HL-60/S4 treated with retinoic acid at 250 ng/mL for 4 days and 3 days (cell line): ENCODE measurements around the gene ALDH1B1.

ENCODE experiments used
- in situ Hi-C: fragments of 300-500 bp; cut with MboI; formaldehyde crosslinking; loops from 2 replicates; pipeline ENCODE4 v1.7.0; 2022; ENCODE audit warnings: low sequenced_read_pairs

ALDH1B1 gene

DNA sequence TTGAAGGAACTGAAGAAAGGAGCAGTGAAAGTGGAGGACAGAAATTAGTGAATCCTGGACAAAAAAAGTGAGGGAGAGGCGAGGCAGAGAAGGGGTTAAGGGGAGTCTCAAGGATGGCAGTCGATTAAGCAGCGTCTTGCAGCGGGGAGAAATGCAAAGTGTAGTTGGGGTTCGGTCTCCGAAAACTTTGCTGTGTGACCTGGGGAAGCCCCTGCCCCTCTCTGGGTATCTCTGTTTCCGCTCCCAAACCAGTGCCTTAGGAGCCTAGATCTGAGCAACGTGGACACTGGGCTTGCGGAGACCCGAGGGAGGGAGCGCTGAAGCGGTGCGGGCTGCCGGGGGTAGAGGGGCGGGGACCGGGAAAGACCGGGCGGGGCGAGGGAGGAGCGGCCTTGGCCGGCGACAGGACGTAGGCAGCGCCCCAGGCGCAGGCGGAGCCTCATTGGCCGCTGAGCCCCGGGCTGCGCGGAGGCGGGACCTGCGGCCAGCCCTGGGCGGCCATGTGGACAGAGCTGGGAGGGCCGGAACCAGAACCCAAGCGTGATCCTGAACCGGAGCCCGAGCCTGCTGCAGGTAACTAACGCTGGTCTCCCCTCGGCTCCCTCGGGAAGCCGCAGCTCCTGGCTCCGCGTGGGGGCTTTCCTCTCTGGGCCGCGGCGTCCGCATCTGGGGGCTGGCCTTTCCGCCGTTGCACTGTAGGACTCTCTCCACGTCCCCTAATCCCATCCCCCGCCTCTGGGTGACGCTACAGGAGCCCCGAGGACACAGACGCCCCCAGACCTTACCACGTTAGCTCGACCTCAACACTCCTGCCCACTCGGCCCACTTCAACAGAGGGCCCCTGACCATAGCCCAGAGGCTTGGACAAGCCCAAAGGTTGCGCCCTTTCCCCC is at the start of gene ALDH1B1:
Gene ALDH1B1 (plus strand): TSS at position 468 of the 893 bp plus-strand sequence. CDS start 3,047 bp downstream, outside the sequence.
- in situ Hi-C loops = no loop called here

DNA sequence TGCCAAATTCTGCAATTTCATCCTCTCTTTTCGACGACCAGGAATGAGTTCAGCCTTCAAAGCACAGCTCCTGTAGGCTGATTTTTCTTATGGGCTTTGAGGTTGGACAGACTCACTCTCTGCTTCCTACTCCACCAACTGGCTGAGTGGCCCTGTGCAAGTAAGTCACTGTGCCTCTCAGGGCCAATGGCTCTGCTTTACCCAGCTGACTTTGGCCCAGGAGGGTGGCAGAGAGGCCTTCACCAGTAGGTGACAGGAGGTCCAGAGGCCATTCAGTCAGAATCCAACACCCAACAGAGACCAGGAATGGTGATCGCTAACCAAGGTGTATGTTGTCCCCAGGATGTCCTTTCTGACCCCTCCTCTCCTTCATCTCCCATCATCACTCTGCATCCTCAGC is 49.5 kb upstream of the ALDH1B1 start:
- in situ Hi-C loops = loop anchor here (25.0 kb wide), 1 partner anchor 231 kb away; no protein-coding TSS in a partner anchor

DNA sequence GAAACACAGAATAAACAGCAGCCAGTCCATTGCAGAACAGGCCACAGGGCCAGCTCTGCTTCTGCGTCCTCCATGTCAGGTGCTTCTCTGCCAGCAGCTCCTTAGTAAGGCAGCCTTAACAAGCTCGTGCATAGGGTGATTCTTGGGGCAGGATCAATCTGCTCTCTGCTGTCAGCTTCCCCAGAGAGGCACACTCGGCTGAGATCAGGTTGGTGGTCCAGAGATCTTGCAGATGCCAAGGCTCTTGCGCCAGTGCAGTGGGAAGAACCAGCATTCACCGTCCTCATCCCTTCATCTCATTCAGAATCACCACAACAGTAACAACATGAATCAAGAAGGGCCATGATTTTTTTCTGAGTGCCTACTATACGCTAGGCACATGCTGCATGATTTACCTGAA is 49.0 kb upstream of the ALDH1B1 start:
- in situ Hi-C loops = loop anchor here (25.0 kb wide), 1 partner anchor 231 kb away; no protein-coding TSS in a partner anchor

DNA sequence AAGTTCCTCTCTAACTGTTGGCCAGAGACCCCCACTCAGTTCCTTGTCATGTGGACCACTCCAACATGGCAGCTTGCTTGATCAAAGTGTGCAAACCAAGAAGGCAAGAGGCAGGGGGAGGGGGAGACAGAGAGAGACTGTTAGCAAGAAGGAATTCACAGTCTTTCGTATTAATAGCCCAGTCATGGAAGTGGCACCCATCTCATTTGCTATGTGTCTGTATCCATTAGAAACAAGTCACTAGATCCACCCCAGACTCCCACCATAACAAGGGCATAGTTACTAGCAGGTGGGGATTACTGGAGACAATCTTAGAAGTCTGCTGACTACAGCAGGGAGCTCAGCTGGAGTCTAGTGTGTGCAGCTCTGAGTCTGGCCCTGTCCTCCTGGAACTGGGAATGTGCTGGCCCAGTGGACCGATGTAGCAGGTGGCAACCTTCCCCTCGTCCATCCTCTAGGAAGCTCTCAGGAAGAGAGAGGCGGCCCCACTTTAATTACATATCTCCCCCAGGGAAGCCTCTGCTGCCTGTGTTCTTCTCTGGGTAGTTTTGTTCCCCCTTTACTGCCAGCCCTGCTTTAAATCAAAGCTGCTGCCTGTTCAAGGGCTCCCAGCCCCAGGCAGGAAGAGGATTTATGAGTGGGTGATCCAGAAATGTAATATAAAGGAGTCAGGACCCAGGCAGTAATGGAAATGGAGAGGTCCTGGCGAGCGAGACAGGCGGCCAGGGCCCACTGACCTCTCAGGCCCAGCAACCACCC is 47.8 kb upstream of the ALDH1B1 start:
- in situ Hi-C loops = loop anchor here (25.0 kb wide), 1 partner anchor 232 kb away; no protein-coding TSS in a partner anchor

DNA sequence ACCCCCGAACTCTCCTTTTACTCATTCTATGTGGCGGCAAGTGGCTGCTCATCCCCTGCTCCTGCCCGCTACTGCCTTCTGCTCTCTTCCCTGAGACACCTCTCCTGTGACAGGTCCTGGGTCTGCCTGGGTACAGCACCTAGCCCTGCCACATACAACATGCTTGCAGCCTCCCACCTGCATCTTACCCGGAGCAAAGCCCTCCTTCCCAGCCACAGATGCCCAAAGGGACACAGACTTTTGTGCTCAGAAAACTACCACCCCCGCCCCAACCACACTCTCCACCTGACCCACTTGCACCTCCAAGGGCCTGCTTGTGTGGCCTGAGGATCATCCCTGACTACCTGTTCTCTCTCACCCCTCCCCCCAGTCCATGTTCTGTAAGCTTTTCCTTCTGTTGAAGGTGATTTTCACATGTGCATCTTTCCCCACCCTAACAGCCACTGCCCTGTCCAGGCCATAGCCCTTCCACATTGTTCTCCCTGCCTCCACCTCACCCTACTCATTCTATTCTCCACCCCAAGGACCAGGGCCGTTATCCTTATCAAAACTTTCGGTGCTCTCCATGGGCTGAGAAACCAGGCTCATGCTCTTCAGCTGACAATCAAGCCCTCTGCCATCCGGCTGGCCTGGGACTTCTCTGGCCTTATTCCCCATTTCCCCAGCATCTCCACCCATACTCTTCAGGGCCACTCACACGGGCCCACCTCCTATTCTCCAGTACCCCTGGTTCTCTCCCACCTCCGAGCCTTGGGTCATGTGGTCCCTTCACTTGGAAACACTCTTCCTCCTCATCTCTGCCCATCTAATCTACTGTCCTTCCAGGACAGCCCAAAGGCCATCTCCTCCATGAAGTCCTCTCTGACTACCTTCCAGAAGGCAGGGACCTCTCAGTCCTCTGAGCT is 46.4 kb upstream of the ALDH1B1 start:
- in situ Hi-C loops = loop anchor here (25.0 kb wide), 1 partner anchor 234 kb away; no protein-coding TSS in a partner anchor

DNA sequence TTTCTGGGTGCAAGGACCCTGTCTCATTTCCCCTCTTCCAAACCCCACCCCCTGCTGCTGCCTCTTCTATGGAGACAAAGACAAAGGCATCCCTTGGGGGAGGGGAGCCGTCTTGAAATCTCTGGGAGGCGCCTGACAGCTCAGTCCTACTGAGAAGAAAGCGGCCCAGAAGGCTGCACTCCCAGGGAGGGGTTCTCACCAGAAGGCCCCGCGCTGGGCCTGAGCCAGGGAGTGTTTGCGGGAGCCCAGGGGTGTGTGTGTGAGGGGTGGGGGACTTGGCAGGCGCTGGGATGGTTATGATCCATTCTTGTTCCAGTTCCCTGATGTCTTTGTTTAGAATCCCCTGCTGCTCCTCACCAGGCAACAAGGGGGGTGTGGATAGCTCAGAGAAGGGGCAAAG is 45.7 kb upstream of the ALDH1B1 start:
- in situ Hi-C loops = loop anchor here (25.0 kb wide), 1 partner anchor 235 kb away; no protein-coding TSS in a partner anchor

DNA sequence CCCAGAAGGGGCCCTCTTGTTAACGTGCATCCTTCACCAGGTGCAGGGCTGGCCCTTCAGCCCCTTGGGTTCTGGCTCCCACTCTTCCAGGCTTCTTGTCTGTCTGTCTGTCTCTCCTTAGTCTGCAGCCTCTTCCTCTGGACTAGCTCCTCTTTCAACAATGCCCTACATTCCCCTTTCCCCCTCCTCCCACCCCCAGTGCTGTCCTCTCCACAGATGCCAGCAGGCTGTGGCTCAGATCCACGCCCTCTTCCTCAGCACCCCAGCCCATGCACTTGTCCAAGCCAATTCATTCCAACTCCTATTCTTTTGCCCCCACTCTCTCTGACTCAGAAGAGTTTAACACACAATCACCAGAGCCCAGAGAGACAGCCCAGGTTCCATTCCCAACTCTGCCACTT is 45.2 kb upstream of the ALDH1B1 start:
- in situ Hi-C loops = loop anchor here (25.0 kb wide), 1 partner anchor 235 kb away; no protein-coding TSS in a partner anchor

DNA sequence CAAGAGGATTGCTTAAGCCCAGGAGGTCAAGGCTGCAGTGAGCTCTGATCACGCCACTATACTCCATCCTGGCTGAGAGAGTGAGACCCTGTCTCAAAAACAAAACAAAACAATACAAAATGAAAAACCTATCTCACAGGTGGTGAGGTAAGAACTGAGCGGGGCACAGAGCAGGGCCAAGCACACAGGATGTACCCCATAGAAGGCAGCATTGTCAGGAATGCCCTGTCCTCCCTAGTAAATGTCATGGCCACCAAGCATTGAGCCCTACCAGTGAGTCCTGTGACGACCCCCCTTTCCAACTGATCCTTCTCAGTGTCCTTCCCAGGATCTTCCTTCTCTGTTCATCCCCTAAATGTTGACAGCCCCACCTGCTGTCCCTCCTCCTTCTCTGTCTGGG is 44.6 kb upstream of the ALDH1B1 start:
- in situ Hi-C loops = loop anchor here (25.0 kb wide), 1 partner anchor 236 kb away; no protein-coding TSS in a partner anchor

DNA sequence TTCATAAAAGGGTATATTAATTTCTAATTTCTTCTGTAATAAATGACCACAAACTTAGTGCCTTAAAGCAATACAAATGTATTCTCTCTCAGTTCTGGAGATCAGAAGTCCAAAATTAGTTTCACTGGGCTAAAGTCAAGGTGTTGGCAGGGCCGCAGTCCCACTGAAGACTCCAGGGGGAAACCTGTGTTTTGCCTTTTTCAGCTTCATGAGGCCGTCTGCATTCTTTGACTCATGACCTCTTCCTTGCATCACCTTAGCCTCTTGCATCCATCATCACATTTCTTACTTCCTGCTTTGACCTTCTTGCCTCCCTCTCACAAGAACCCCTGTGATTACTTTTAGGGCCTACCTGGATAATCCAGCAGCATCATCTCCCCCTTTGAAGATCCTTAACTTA is 42.0 kb upstream of the ALDH1B1 start:
- in situ Hi-C loops = loop anchor here (25.0 kb wide), 3 partner anchors 438 to 863 kb away; partner anchors contain the start of genes POLR1E and SLC25A51

DNA sequence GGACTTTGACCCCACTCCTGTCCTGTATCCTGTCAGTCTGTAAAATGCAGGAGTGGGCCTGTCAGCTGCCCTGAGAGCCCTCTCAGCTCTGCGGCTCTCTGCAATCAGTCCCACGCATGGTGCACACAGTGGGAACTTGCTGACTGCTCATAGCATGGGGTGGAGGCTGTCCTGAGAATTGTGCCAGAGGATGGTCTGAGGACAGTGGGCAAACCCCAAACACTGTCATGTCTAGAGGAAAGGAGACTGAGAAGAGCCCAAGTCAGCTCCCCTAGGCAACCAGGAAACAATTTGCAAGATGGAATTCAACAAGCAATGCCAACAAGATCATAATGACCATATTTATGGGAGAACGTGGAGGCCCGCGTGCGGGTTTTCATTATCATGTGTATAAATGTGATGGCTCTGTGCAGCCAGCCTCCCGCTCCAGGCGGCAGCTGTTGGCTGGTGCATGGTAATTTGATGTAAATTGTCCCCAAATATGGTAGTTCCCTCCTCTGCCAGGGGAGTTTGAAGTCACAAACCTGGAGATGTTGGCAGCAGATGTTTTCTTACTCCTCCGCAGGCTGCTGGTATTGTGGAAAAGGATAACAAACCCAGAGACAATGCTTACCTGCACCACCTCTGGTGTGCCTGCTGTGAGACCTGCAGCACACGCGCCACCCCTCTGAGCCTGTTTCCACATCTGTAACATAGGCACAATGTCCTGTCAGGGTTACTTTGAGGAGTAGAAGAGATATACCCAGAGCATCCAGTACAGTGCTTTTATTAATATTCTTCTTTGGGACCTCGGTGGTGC is 39.8 kb upstream of the ALDH1B1 start:
- in situ Hi-C loops = loop anchor here (25.0 kb wide), 3 partner anchors 440 to 865 kb away; partner anchors contain the start of genes POLR1E and SLC25A51

DNA sequence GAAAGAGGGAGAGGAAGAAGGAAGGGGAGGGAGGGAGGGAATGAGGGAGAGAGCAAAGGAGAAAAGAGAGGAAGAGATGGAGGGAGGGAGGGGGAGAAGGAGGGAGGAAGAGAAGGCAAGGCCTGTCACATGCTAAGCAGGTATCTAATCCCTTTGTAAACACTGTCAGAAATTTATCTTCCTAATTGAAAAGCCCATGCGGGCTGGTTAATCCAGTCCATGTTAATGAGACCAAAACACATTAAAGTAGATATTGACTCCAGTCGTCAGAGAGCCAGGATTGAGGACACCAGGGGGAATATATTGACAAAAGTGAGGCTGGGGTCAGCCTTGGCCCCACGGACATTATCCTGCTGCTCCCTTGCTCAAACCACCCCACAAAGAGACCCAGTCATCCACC is 37.4 kb upstream of the ALDH1B1 start:
- in situ Hi-C loops = loop anchor here (25.0 kb wide), 3 partner anchors 443 to 868 kb away; partner anchors contain the start of genes POLR1E and SLC25A51

DNA sequence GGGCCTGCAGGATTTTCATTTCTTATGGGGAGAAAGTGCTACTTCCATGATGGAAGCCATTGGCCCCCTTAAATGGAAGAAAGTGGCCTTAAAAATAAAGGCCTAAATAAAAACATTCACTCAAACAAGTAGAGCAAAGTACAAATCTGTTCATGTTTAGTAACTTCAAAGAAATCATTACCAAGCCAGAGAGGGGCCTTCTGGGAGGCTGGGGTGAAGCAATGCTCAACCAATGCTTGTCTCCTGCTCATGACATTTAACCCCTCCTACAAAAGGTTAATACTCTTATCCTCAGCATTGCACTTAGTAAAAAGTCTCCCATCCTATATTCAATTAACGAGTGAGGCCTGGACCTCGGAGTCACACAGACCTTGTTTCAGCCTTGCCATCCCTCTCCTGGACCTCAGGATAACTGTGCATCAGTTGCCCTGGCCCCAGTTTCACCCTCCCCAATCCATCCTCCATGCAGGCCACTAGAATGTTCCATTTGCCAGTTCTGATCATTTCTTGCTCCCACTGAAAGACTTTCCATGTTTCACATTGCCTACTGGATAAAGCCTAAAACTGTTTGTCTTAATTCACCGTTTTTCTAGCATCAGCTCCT is 36.9 kb upstream of the ALDH1B1 start:
- in situ Hi-C loops = loop anchor here (25.0 kb wide), 3 partner anchors 443 to 868 kb away; partner anchors contain the start of genes POLR1E and SLC25A51

DNA sequence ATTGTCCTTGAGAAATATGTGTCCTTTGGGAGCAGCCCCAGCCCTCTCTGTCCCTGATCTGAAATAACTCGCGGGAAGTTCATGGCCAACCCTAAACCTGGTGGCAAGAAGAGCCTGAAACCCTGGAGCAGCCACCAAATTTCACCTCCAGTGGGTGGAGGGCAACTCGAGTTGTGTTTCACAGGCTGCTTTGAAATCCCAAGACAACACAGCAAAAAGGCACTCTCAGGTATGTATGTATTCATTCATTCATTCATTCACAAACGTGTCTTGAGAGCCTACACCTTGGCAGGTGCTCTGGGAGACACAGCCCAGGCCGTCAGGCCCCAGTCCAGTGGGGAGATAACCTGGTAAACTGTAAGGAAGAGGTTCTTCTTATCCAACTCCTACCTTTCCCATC is 35.7 kb upstream of the ALDH1B1 start:
- in situ Hi-C loops = loop anchor here (25.0 kb wide), 3 partner anchors 445 to 870 kb away; partner anchors contain the start of genes POLR1E and SLC25A51

DNA sequence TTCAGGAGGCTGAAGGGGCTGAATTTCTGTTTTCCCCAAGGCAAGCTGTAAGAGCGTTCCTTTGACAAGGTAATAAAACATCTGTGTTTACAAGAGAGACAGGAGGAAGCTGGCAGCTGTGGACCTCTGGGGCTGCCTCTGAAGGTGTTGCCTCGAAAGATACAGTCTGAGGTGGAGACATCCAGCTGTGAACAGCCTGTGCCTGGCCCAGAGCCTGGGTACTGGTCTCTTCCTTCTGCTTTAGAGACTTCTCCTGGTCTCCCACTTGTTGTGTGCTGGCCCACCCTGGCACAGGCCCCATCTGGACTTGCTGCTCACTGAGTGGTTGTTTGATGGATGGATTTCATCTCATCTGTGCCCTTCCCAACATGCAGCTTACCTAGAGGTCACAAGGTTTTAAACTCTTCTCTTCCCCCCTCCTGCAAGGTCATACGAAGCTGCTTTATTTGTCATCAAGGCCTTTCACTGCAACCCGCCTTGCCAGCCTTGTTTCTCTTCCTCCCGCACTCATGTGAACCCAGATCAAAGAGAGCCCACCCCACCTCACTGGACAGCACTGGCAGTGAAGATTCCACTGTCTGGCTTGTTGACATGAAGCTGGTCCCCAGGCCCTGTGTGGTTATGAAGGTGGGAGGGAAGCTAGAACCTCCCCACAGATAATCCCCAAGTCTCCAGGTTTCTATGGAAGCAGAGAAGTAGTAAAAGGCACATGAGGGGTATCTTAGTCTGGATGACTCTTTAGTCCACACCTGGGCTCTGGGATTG is 35.0 kb upstream of the ALDH1B1 start:
- in situ Hi-C loops = loop anchor here (25.0 kb wide), 3 partner anchors 445 to 870 kb away; partner anchors contain the start of genes POLR1E and SLC25A51

DNA sequence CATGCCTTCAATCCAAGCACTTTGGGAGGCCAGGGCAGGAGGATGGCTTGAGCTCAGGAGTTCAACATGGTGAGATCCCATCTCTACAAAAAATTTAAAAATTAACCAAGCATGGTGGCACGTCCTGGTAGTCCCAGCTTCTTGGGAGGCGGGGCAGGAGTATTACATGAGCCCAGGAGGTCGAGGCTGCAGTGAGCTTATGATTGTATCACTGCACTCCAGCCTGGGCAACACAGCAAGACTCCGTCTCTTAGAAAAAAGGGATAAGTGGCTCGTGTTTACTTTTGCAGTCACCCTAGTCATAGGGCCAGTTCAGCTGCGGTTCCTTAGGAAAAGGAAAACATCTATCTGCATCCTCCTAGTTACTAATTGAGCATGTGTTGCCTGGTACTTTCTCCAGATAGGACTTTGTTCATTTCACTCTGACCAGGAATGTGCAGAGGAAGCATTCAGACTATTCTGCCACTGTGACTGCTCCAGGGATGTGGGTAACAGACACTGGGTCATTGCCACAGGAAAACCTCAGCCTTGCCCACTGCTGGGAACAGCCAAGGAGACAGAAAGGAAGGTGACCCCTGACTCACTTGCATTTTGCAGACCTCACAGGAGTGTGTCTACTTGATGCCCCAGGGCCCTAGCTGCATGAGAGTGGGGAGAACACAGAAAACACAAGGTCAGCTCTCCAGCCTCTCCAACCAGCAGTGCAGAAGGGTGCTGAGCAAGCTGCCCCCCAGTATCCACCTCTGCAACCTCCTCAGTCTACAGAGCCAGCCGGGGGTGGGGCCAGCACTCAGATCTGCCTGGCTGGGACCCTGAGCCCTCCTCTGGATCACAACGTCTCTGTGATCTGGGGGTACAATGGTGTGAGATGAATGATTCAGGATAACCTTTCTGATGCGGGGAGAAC is 33.9 kb upstream of the ALDH1B1 start:
- in situ Hi-C loops = loop anchor here (25.0 kb wide), 3 partner anchors 446 to 871 kb away; partner anchors contain the start of genes POLR1E and SLC25A51

DNA sequence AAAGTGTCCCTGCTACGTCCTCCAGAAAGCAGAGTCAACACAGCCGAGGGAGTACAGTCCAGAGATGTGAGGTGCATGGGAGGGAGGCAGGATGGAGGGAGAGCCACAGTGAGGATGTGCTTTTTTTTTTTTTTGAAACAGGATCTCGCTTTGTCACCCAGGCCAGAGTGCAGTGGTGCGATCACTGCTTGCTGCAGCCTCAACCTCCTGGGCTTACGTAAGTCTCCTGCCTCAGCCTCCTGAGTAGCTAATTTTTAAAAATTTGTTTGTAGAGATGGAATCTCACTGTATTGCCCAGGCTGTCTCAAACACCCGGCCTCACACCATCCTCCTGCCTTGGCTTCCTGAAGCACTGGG is 33.2 kb upstream of the ALDH1B1 start:
- in situ Hi-C loops = loop anchor here (25.0 kb wide), 3 partner anchors 447 to 872 kb away; partner anchors contain the start of genes POLR1E and SLC25A51
